ENCODE results near the gene CARMIL1.

The CARMIL1 gene

GRCh38 chr6:25544833-25545232 is 265.7 kb downstream of the CARMIL1 start:
- Histone ChIP-seq H3K27ac (no peak overlapping the region), H3K79me2 (ENCODE audit: insufficient read depth, low read depth) (no peaks in the 10 kb centered on the region)

GRCh38 chr6:25547797-25548196 is 268.6 kb downstream of the CARMIL1 start:
- Histone ChIP-seq H3K36me3 (ENCODE audit: insufficient read depth) (no peaks in the 10 kb centered on the region), H3K9ac (no peak overlapping the region), H3K27ac (no peak overlapping the region), H4K20me1 (ENCODE audit: insufficient read depth) (no peaks in the 10 kb centered on the region), H3K27me3 (ENCODE audit: insufficient read depth, low read depth) (no peaks in the 10 kb centered on the region), H3K4me3 (IDR thresholded peaks at IDR 0.05; ENCODE audit: insufficient read depth, low read depth, low read length) (no peak overlapping the region), H2AFZ (ENCODE audit: low read depth) (no peak overlapping the region), H3K4me1 (ENCODE audit: low read depth, poor library complexity, severe bottlenecking) (no peaks in the 10 kb centered on the region), H3K4me2 (no peak overlapping the region), H3K79me2 (ENCODE audit: insufficient read depth, low read depth) (no peaks in the 10 kb centered on the region)
- TF ChIP-seq CTCF (conservative IDR thresholded peaks at IDR 0.05; ENCODE audit: low read depth, low read length), result no peak

More at GRCh38 chr6:25544833-25545232, 265.7 kb downstream of the CARMIL1 start:
- Histone ChIP-seq H4K20me1 (ENCODE audit: insufficient read depth) (no peaks in the 10 kb centered on the region), H3K36me3 (ENCODE audit: insufficient read depth) (no peaks in the 10 kb centered on the region), H3K4me2 (no peak overlapping the region), H3K27me3 (ENCODE audit: insufficient read depth, low read depth) (no peaks in the 10 kb centered on the region), H3K4me1 (ENCODE audit: low read depth, poor library complexity, severe bottlenecking) (no peaks in the 10 kb centered on the region), H3K9ac (no peak overlapping the region), H3K4me3 (IDR thresholded peaks at IDR 0.05; ENCODE audit: insufficient read depth, low read depth, low read length) (no peak overlapping the region), H2AFZ (ENCODE audit: low read depth) (no peak overlapping the region)
- no peak for TF ChIP-seq CTCF (conservative IDR thresholded peaks at IDR 0.05; ENCODE audit: low read depth, low read length)

- Histone ChIP-seq H3K27me3 (ENCODE audit: insufficient read depth, low read depth) (no peaks in the 10 kb centered on the region), H3K27ac (no peak overlapping the region), H3K4me1 (ENCODE audit: low read depth, poor library complexity, severe bottlenecking) (no peaks in the 10 kb centered on the region), H3K4me3 (IDR thresholded peaks at IDR 0.05; ENCODE audit: insufficient read depth, low read depth, low read length) (no peak overlapping the region), H3K79me2 (ENCODE audit: insufficient read depth, low read depth) (no peaks in the 10 kb centered on the region), H3K36me3 (ENCODE audit: insufficient read depth) (no peaks in the 10 kb centered on the region), H3K9ac (no peak overlapping the region), H2AFZ (ENCODE audit: low read depth) (no peak overlapping the region), H3K4me2 (no peak overlapping the region), H4K20me1 (ENCODE audit: insufficient read depth) (no peaks in the 10 kb centered on the region)
- TF ChIP-seq CTCF (conservative IDR thresholded peaks at IDR 0.05; ENCODE audit: low read depth, low read length), result no peak
These were observed 269.3 kb downstream of the CARMIL1 start for GRCh38 chr6:25548451-25548850.

- Histone ChIP-seq H3K9ac (no peak overlapping the region), H3K36me3 (ENCODE audit: insufficient read depth) (no peaks in the 10 kb centered on the region), H3K79me2 (ENCODE audit: insufficient read depth, low read depth) (no peaks in the 10 kb centered on the region), H3K27me3 (ENCODE audit: insufficient read depth, low read depth) (no peaks in the 10 kb centered on the region), H2AFZ (ENCODE audit: low read depth) (no peak overlapping the region), H3K4me2 (no peak overlapping the region), H3K4me3 (IDR thresholded peaks at IDR 0.05; ENCODE audit: insufficient read depth, low read depth, low read length) (no peak overlapping the region), H3K27ac (no peak overlapping the region), H3K4me1 (ENCODE audit: low read depth, poor library complexity, severe bottlenecking) (peaks cover 10% of the 10 kb centered on the region), H4K20me1 (ENCODE audit: insufficient read depth) (no peaks in the 10 kb centered on the region)
- TF ChIP-seq CTCF (conservative IDR thresholded peaks at IDR 0.05; ENCODE audit: low read depth, low read length), result no peak
These were observed 271.5 kb downstream of the CARMIL1 start for GRCh38 chr6:25550631-25551030.

All from KMS-11 (cell line).